GM12801 (cell line): ENCODE data around the gene EMC10.

Experiments used
- CTCF ChIP-seq: IDR thresholded peaks from one replicate; pipeline ENCODE4 v1.5.1; 2011; ENCODE audit warnings: control low read depth; ENCODE audit not compliant: insufficient read length; ENCODE audit errors: extremely low read depth

EMC10 gene

GRCh38 chr19:50476224-50476906 lies at the start of gene EMC10, which contains the start of gene GARIN5A:
EMC10 (plus strand) TSS chr19:50476507; CDS start chr19:50476545, 38 bp downstream.
GARIN5A (minus strand) TSS chr19:50476848; CDS start chr19:50476388, 460 bp downstream.
- no peak for TF ChIP-seq CTCF

- no peak for TF ChIP-seq CTCF
These were observed 48.9 kb upstream of the EMC10 start for GRCh38 chr19:50427318-50427925.

DNA sequence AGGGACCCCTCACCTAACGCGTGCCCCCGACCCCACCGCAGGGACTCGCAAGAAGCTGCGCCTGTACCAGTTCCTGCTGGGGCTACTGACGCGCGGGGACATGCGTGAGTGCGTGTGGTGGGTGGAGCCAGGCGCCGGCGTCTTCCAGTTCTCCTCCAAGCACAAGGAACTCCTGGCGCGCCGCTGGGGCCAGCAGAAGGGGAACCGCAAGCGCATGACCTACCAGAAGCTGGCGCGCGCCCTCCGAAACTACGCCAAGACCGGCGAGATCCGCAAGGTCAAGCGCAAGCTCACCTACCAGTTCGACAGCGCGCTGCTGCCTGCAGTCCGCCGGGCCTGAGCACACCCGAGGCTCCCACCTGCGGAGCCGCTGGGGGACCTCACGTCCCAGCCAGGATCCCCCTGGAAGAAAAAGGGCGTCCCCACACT lies 48.3 kb upstream of the EMC10 start:
- TF ChIP-seq CTCF = no peak

DNA sequence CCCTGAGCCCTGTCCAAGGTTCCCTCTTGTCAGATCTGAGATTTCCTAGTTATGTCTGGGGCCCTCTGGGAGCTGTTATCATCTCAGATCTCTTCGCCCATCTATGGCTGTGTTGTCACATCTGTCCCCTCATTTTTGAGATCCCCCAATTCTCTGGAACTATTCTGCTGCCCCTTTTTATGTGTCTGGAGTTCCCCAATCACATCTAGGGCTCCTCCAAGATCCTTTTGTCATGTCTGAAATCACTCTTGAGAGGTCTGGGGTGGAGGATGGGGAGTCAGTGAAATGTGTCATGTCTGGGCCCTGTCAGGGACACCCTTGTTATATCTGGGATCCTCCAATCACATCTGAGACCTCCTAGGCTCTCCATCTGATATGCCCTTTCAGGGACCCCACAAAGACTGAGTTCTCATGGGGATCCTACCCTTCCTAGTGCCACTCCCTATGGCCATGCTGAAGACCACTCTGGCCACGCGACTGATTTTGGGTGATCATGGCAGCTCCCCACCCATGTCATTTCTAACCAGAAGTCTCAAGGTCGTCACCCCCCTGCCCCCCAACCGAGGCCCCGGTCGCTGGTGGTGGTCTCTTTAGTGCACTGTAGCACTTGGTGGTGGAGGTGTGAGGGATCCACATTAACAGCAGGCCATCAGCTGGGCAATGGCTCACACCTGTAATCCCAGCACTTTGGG lies 47.4 kb upstream of the EMC10 start:
- no peak for TF ChIP-seq CTCF

- no peak for TF ChIP-seq CTCF
These were observed 45.4 kb upstream of the EMC10 start for GRCh38 chr19:50430888-50431342.

- no peak for TF ChIP-seq CTCF
These were observed 44.7 kb upstream of the EMC10 start for GRCh38 chr19:50431343-50432220.
